Common myeloid progenitor, CD34-positive (primary cell): Measurements from ENCODE around the gene DNAJC6.

Experiments used
- CTCF ChIA-PET: fragments of 350-600 bp; sonication (Branson Sonifier 250); formaldehyde crosslinking; loops from one replicate; lab custom pipeline; 2021; ENCODE audit warnings: antibody characterized with exemption; lab: Charles Lee
- POLR2A ChIA-PET: fragments of 350-600 bp; sonication (Branson Sonifier 250); formaldehyde crosslinking; loops from one replicate; lab custom pipeline; 2021; ENCODE audit warnings: antibody characterized with exemption; lab: Charles Lee
- DNase-seq, 3 donors: peaks; one replicate each; pipeline versions ENCODE4 v3.0.0 to v3.0.0-alpha.2; 2013
- H3K27ac ChIP-seq, 2 experiments: 1 replicate in 1 of 2; 2 replicates in 1 of 2; pipeline ENCODE4 v1.7.0; 2013; ENCODE audit warnings: inconsistent platforms in 2 of 2, low read length in 2 of 2, mild to moderate bottlenecking in 2 of 2, low read depth in 1 of 2, moderate library complexity in 1 of 2; ENCODE audit not compliant: severe bottlenecking in 2 of 2, insufficient read depth in 1 of 2, poor library complexity in 1 of 2
- H3K27me3 ChIP-seq, 5 experiments: replicated peaks in 2 of 5; 1 replicate in 3 of 5; 2 replicates in 2 of 5; pipeline versions ENCODE4 v1.6.1 to v1.7.0; 2013; ENCODE audit warnings: low read length in 4 of 5, mild to moderate bottlenecking in 2 of 5, moderate library complexity in 2 of 5, inconsistent platforms in 1 of 5; ENCODE audit not compliant: insufficient read depth in 5 of 5, control insufficient read depth in 4 of 5
- H3K36me3 ChIP-seq, 4 experiments: 1 replicate in 2 of 4; 2 replicates in 2 of 4; pipeline versions ENCODE4 v1.6.1 to v1.7.0; 2013; ENCODE audit warnings: low read length in 3 of 4, control low read depth in 1 of 4, mild to moderate bottlenecking in 1 of 4; ENCODE audit not compliant: control insufficient read depth in 4 of 4, insufficient read depth in 4 of 4
- H3K4me1 ChIP-seq, 4 experiments: 1 replicate in 3 of 4; 2 replicates in 1 of 4; pipeline versions ENCODE4 v1.6.1 to v1.7.1; 2013; ENCODE audit warnings: low read length in 3 of 4, mild to moderate bottlenecking in 3 of 4, control low read depth in 1 of 4, inconsistent platforms in 1 of 4, moderate library complexity in 1 of 4; ENCODE audit not compliant: control insufficient read depth in 4 of 4, insufficient read depth in 4 of 4; ENCODE audit errors: control extremely low read depth in 1 of 4
- H3K4me3 ChIP-seq, 7 experiments: 1 replicate in 4 of 7; 2 replicates in 3 of 7; pipeline versions ENCODE4 v1.5.1 to v1.7.0; 2013; ENCODE audit warnings: mild to moderate bottlenecking in 7 of 7, low read length in 6 of 7, moderate library complexity in 6 of 7, inconsistent platforms in 2 of 7, low read depth in 2 of 7, control low read depth in 1 of 7; ENCODE audit not compliant: insufficient read depth in 4 of 7, control insufficient read depth in 1 of 7; ENCODE audit errors: extremely low read depth in 1 of 7
- H3K9me3 ChIP-seq, 5 experiments: 1 replicate in 4 of 5; 2 replicates in 1 of 5; pipeline versions ENCODE4 v1.6.1 to v1.7.1; 2013; ENCODE audit warnings: low read length in 4 of 5, mild to moderate bottlenecking in 2 of 5, inconsistent platforms in 1 of 5, low read depth in 1 of 5, moderate library complexity in 1 of 5; ENCODE audit not compliant: control insufficient read depth in 4 of 5, insufficient read depth in 2 of 5; ENCODE audit errors: control extremely low read depth in 1 of 5
- WGBS: methylation state at CpG from one replicate; pipeline ENCODE4 v1.1.5; 2013; ENCODE audit not compliant: insufficient coverage; 5-methylcytosine and 5-hydroxymethylcytosine counted together

Gene DNAJC6

GRCh38 chr1:65265651-65266351, 43.5 kb upstream of the DNAJC6 start:
- Histone ChIP-seq H3K36me3 (no peaks in the 10 kb centered on the region), H3K9me3 (no peaks in the 10 kb centered on the region), H3K4me3 (peak overlapping the region; percentile 17 to 79 (median 65)), H3K27ac (peak overlapping the region in 1 of 2 experiments; percentile 36), H3K4me1 (peaks cover 1 to 40% (median 25%) of the 10 kb centered on the region in 4 experiments), H3K27me3 (peaks cover 0 to 3% (median 0%) of the 10 kb centered on the region in 5 experiments)
- CTCF ChIA-PET: interaction anchor here (1.2 to 2.2 kb wide), 9 partner anchors 8 to 421 kb away, joined by 3 to 8 read pairs (median 3); no protein-coding TSS in a partner anchor
- DNase-seq: peak; percentile 65 to 82 (median 72)
- WGBS: 0% methylated on average over 45 of the region's 59 CpGs
- POLR2A ChIA-PET: interaction anchor here (0.6 to 0.8 kb wide), 2 partner anchors 12 to 388 kb away, joined by 3 to 4 read pairs; no protein-coding TSS in a partner anchor

- peak overlapping the region in 1 of 2 experiments; percentile 36 for H3K27ac ChIP-seq
- peaks cover 1 to 38% (median 25%) of the 10 kb centered on the region in 4 experiments for H3K4me1 ChIP-seq
- ChIA-PET POLR2A (interaction anchor here (0.6 kb wide), 1 partner anchor 48 kb away, joined by 3 read pairs; no protein-coding TSS in a partner anchor), CTCF (interaction anchor here (0.7 to 2.2 kb wide), 14 partner anchors 9 to 420 kb away, joined by 3 to 8 read pairs (median 3); no protein-coding TSS in a partner anchor)
- H3K9me3 ChIP-seq: no peaks in the 10 kb centered on the region
- DNase-seq: peak; percentile 18 to 42 (median 23)
- no peaks in the 10 kb centered on the region for H3K36me3 ChIP-seq
- WGBS: 0% methylated on average over 1 of the region's 1 CpG
- H3K27me3 ChIP-seq: peaks cover 0 to 3% (median 0%) of the 10 kb centered on the region in 5 experiments
- peak overlapping the region in 4 of 7 experiments; percentile 57 to 79 (median 72) for H3K4me3 ChIP-seq
These were observed 42.9 kb upstream of the DNAJC6 start for GRCh38 chr1:65266476-65266875.

GRCh38 chr1:65267271-65267670, 42.1 kb upstream of the DNAJC6 start:
- Histone ChIP-seq H3K9me3 (no peaks in the 10 kb centered on the region), H3K36me3 (no peaks in the 10 kb centered on the region), H3K4me1 (peaks cover 1 to 38% (median 25%) of the 10 kb centered on the region in 4 experiments), H3K4me3 (no peak overlapping the region), H3K27ac (peak overlapping the region in 1 of 2 experiments; percentile 11), H3K27me3 (peaks cover 0 to 3% (median 0%) of the 10 kb centered on the region in 5 experiments)
- peak; percentile 21 to 45 (median 27) for DNase-seq
- CTCF ChIA-PET: interaction anchor here (0.7 to 2.2 kb wide), 12 partner anchors 8 to 163 kb away, joined by 3 to 8 read pairs (median 4); no protein-coding TSS in a partner anchor
- POLR2A ChIA-PET: interaction anchor here (0.6 to 1.1 kb wide), 2 partner anchors 13 to 49 kb away, joined by 3 to 4 read pairs; no protein-coding TSS in a partner anchor
- WGBS: 6% methylated on average over 3 of the region's 4 CpGs

GRCh38 chr1:65267683-65268082, 41.7 kb upstream of the DNAJC6 start:
- ChIA-PET CTCF (interaction anchor here (1.0 to 2.2 kb wide), 7 partner anchors 9 to 163 kb away, joined by 3 to 6 read pairs (median 4); no protein-coding TSS in a partner anchor), POLR2A (interaction anchor here (0.6 to 1.1 kb wide), 2 partner anchors 13 to 216 kb away, joined by 4 to 6 read pairs; no protein-coding TSS in a partner anchor)
- Histone ChIP-seq H3K27me3 (peaks cover 0 to 3% (median 0%) of the 10 kb centered on the region in 5 experiments), H3K36me3 (no peaks in the 10 kb centered on the region), H3K4me3 (no peak overlapping the region), H3K27ac (peak overlapping the region in 1 of 2 experiments; percentile 11), H3K9me3 (no peaks in the 10 kb centered on the region), H3K4me1 (peaks cover 1 to 38% (median 25%) of the 10 kb centered on the region in 4 experiments)
- no CpG with 5 or more reads among the region's 1 CpG for WGBS
- no peak for DNase-seq

GRCh38 chr1:65269612-65270011, 39.7 kb upstream of the DNAJC6 start:
- Histone ChIP-seq H3K4me1 (peaks cover 1 to 33% (median 22%) of the 10 kb centered on the region in 4 experiments), H3K9me3 (no peaks in the 10 kb centered on the region), H3K27ac (no peak overlapping the region), H3K4me3 (no peak overlapping the region), H3K27me3 (no peaks in the 10 kb centered on the region), H3K36me3 (no peaks in the 10 kb centered on the region)
- CTCF ChIA-PET: interaction anchor here (1.0 to 1.5 kb wide), 2 partner anchors 54 to 60 kb away, joined by 3 read pairs; no protein-coding TSS in a partner anchor
- DNase-seq: no peak
- WGBS: 100% methylated on average over 1 of the region's 2 CpGs
- POLR2A ChIA-PET: no interaction called here

- Histone ChIP-seq H3K4me3 (no peak overlapping the region), H3K27me3 (no peaks in the 10 kb centered on the region), H3K27ac (no peak overlapping the region), H3K9me3 (no peaks in the 10 kb centered on the region), H3K36me3 (peaks cover 0 to under 1% (median 0%) of the 10 kb centered on the region in 4 experiments), H3K4me1 (peaks cover 0 to 4% (median 0%) of the 10 kb centered on the region in 4 experiments)
- CTCF ChIA-PET: interaction anchor here (1.0 to 1.9 kb wide), 3 partner anchors 10 to 45 kb away, joined by 3 to 6 read pairs (median 6); partner anchors contain the start of gene DNAJC6
- 100% methylated on average over 1 of the region's 1 CpG for WGBS
- DNase-seq: no peak
- POLR2A ChIA-PET: no interaction called here
These were observed 33.0 kb upstream of the DNAJC6 start for GRCh38 chr1:65276197-65276939.
